ENCODE data around the gene SYCP3. TPM values are rescaled to one million over a fixed set of nuclear protein-coding genes. Genes with fewer than 3 reads are reported as not detected.

The SYCP3 gene
- total and polyA plus RNA-seq, 2 of the 8 experiments (the other 6 are each of a cell fraction or from before 2014, with no cell fraction given) = 0.02 to 0.07 TPM

- Histone ChIP-seq H3K14ac (ENCODE audit: insufficient read length) (no peak overlapping the region), H3K23me2 (ENCODE audit: low read depth, low read length) (peaks cover 11% of the 10 kb centered on the region; the same call in 1 of the 2 replicates), H3K9me3 (ENCODE audit: insufficient read depth in 2 of 2, low read depth in 1 of 2, low read length in 1 of 2) (no peaks in the 10 kb centered on the region), H3K36me3 (ENCODE audit: control insufficient read depth in 2 of 4, insufficient read depth in 4 of 4, low read length in 3 of 4) (no peaks in the 10 kb centered on the region), H3K4me1 (replicated peaks in 1 of 4; ENCODE audit: control insufficient read depth in 3 of 4, insufficient read depth in 4 of 4, low read length in 3 of 4) (peaks cover 0 to 4% (median 3%) of the 10 kb centered on the region in 4 experiments; a peak in 3 of 7 replicates), H2BK20ac (ENCODE audit: low read length) (0 out of 2 replicates have a peak overlapping the region, but pooled peaks have one; percentile 38), H4K91ac (replicated peaks; ENCODE audit: insufficient read length, low read length) (no peak overlapping the region), H3K18ac (ENCODE audit: extremely low read depth, low read length) (0 out of 2 replicates have a peak overlapping the region, but pooled peaks have one; percentile 62), H3K56ac (replicated peaks; ENCODE audit: insufficient read length, low read depth, low read length) (no peak overlapping the region), H3K27ac (ENCODE audit: low read depth, low read length) (no peak overlapping the region), H3K79me1 (ENCODE audit: low read depth, low read length) (no peaks in the 10 kb centered on the region), H3K79me2 (ENCODE audit: control insufficient read depth in 1 of 2, insufficient read depth in 2 of 2, low read length in 2 of 2) (0 out of 4 replicates have a peak, but pooled peaks cover 0 to 3% of the 10 kb centered on the region in 2 experiments), H3K27me3 (replicated peaks in 1 of 4; ENCODE audit: control insufficient read depth in 3 of 4, extremely low read depth in 1 of 4, insufficient read depth in 3 of 4, low read length in 3 of 4) (peaks cover 2 to 18% (median 12%) of the 10 kb centered on the region in 4 experiments), H2BK15ac (ENCODE audit: low read length) (peak overlapping the region; percentile 36; the same call in 1 of the 2 replicates), H2BK12ac (ENCODE audit: low read depth, low read length) (peak overlapping the region; percentile 78; the same call in 1 of the 2 replicates), H2AK5ac (ENCODE audit: low read depth, low read length) (no peak overlapping the region), H3K4me3 (ENCODE audit: extremely low read depth in 1 of 4, insufficient read depth in 2 of 4, low read depth in 3 of 4, low read length in 4 of 4) (peak overlapping the region; percentile 62 to 87 (median 66)), H3K23ac (ENCODE audit: insufficient read length) (no peak overlapping the region), H2AFZ (ENCODE audit: low read length) (peak overlapping the region; percentile 93), H3K4ac (replicated peaks; ENCODE audit: insufficient read length, low read depth, low read length) (no peak overlapping the region), H4K5ac (ENCODE audit: insufficient read length, low read depth, low read length) (peak overlapping the region; percentile 32), H4K8ac (ENCODE audit: extremely low read depth, insufficient read depth, low read length) (peak overlapping the region; percentile 26; the same call in 1 of the 2 replicates), H2BK5ac (ENCODE audit: low read depth, low read length) (peak overlapping the region; percentile 67; the same call in 1 of the 2 replicates), H3K9ac (replicated peaks in 1 of 4; ENCODE audit: extremely low read depth in 1 of 4, low read depth in 3 of 4, low read length in 3 of 4) (peak overlapping the region in 3 of 4 experiments; percentile 53 to 63 (median 61); a peak in 4 of 7 replicates), H4K20me1 (replicated peaks in 1 of 2; ENCODE audit: control insufficient read depth in 1 of 2, insufficient read depth in 2 of 2, low read length in 2 of 2) (no peaks in the 10 kb centered on the region), H3K4me2 (ENCODE audit: insufficient read depth in 1 of 2, low read depth in 2 of 2, low read length in 2 of 2) (peak overlapping the region; percentile 69 to 86), H2BK120ac (replicated peaks; ENCODE audit: low read depth, low read length) (no peak overlapping the region)
- no peak for FAIRE-seq
- CTCF ChIA-PET (ENCODE audit: partially characterized antibody) = interaction anchor here (0.6 kb wide), 1 partner anchor 142 kb away, joined by 3 read pairs; no protein-coding TSS in a partner anchor
- no peak for DNase-seq (ENCODE audit: low read depth in 1 of 2, low spot score in 2 of 2)
- WGBS, 2 experiments (ENCODE audit: extremely low coverage in 1 of 2, insufficient coverage in 1 of 2, insufficient read length in 1 of 2, insufficient replicate concordance in 2 of 2, low coverage in 1 of 2, low lambda C conversion rate in 2 of 2, missing lambda C conversion rate in 1 of 2) = 49% methylated on average over 18 of the region's 18 CpGs; no CpG with 5 or more reads in 1 of the 2 experiments
- POLR2A ChIA-PET (ENCODE audit: partially characterized antibody) = interaction anchor here (0.6 kb wide), 1 partner anchor 250 kb away, joined by 6 read pairs; no protein-coding TSS in a partner anchor
- no peak for TF ChIP-seq TAF1 (IDR thresholded peaks at IDR 0.05; ENCODE audit: low read depth, low read length)
- no peak for TF ChIP-seq ZNF274 (IDR thresholded peaks at IDR 0.05; ENCODE audit: borderline replicate concordance, extremely low read depth, low read length)
- TF ChIP-seq TCF12 (IDR thresholded peaks at IDR 0.05; ENCODE audit: low read depth, low read length) = no peak
- TF ChIP-seq TAF7 (optimal IDR thresholded peaks at IDR 0.05; ENCODE audit: borderline replicate concordance, low read depth, low read length) = no peak
- TF ChIP-seq CTCF (IDR thresholded peaks at IDR 0.05; ENCODE audit: control extremely low read depth in 1 of 3, insufficient read depth in 1 of 3, low read depth in 1 of 3, low read length in 3 of 3) = no peak
- peak; percentile 29; the same call in 1 of the 2 replicates for TF ChIP-seq SUZ12 (IDR thresholded peaks at IDR 0.05; ENCODE audit: low read length)
- peak; percentile 15 for TF ChIP-seq ASH2L (IDR thresholded peaks at IDR 0.05; ENCODE audit: low read length)
- peak; percentile 64; the same call in 1 of the 2 replicates for TF ChIP-seq CEBPB (IDR thresholded peaks at IDR 0.05; ENCODE audit: low read depth, low read length)
Observed at GRCh38 chr12:101696251-101697196, 42.7 kb downstream of the SYCP3 start.

All from H1 (cell line).